Measurements from ENCODE around the gene TMEM151A. TPM values are rescaled to one million over a fixed set of nuclear protein-coding genes. Genes with fewer than 3 reads are reported as not detected.

The TMEM151A gene
- total RNA-seq, 2 donors from 2014 or later = 0.37 to 0.47 TPM

GRCh38 chr11:66282468-66283455, 8.9 kb upstream of the TMEM151A start:
- Histone ChIP-seq H3K27me3 (no peaks in the 10 kb centered on the region), H3K4me1 (peaks cover 2% of the 10 kb centered on the region), H3K36me3 (no peaks in the 10 kb centered on the region), H3K27ac (no peak overlapping the region), H3K4me3 (no peak overlapping the region), H3K9me3 (no peaks in the 10 kb centered on the region), H3K9ac (ENCODE audit: low read depth in 2 of 2, low read length in 2 of 2) (peak overlapping the region in 1 of 2 donors; percentile 26)
- peak; percentile 95 for TF ChIP-seq CTCF (IDR thresholded peaks at IDR 0.05)
- DNase-seq = peak; percentile 98
- intact Hi-C loops (cut with DNase I) = loop anchor here (2.0 kb wide), 1 partner anchor 60 kb away; no protein-coding TSS in a partner anchor

GRCh38 chr11:66283461-66284105, 8.1 kb upstream of the TMEM151A start:
- DNase-seq = no peak
- Histone ChIP-seq H3K4me3 (no peak overlapping the region), H3K27me3 (no peaks in the 10 kb centered on the region), H3K27ac (no peak overlapping the region), H3K9me3 (no peaks in the 10 kb centered on the region), H3K36me3 (no peaks in the 10 kb centered on the region), H3K9ac (ENCODE audit: low read depth in 2 of 2, low read length in 2 of 2) (no peak overlapping the region), H3K4me1 (peaks cover 6% of the 10 kb centered on the region)
- intact Hi-C loops (cut with DNase I) = loop anchor here (2.0 kb wide), 1 partner anchor 61 kb away; no protein-coding TSS in a partner anchor
- no peak for TF ChIP-seq CTCF (IDR thresholded peaks at IDR 0.05)

GRCh38 chr11:66284526-66285078, 7.1 kb upstream of the TMEM151A start:
- intact Hi-C loops (cut with DNase I) = no loop called here
- H3K9ac ChIP-seq (ENCODE audit: low read depth in 2 of 2, low read length in 2 of 2) = no peak overlapping the region
- H3K9me3 ChIP-seq = no peaks in the 10 kb centered on the region
- no peak overlapping the region for H3K4me3 ChIP-seq
- H3K4me1 ChIP-seq = peaks cover 6% of the 10 kb centered on the region
- H3K27ac ChIP-seq = no peak overlapping the region
- TF ChIP-seq CTCF (IDR thresholded peaks at IDR 0.05) = no peak
- DNase-seq = no peak
- no peaks in the 10 kb centered on the region for H3K27me3 ChIP-seq
- H3K36me3 ChIP-seq = no peaks in the 10 kb centered on the region

- Histone ChIP-seq H3K4me1 (peaks cover 6% of the 10 kb centered on the region), H3K27me3 (no peaks in the 10 kb centered on the region), H3K4me3 (no peak overlapping the region), H3K27ac (no peak overlapping the region), H3K9ac (ENCODE audit: low read depth in 2 of 2, low read length in 2 of 2) (no peak overlapping the region), H3K9me3 (no peaks in the 10 kb centered on the region), H3K36me3 (no peaks in the 10 kb centered on the region)
- intact Hi-C loops (cut with DNase I) = no loop called here
- no peak for TF ChIP-seq CTCF (IDR thresholded peaks at IDR 0.05)
- DNase-seq = no peak
These were observed 6.3 kb upstream of the TMEM151A start for GRCh38 chr11:66285250-66285947.

GRCh38 chr11:66286699-66287098, 5.0 kb upstream of the TMEM151A start:
- no peak for TF ChIP-seq CTCF (IDR thresholded peaks at IDR 0.05)
- no peaks in the 10 kb centered on the region for H3K36me3 ChIP-seq

More at GRCh38 chr11:66286699-66287098, 5.0 kb upstream of the TMEM151A start:
- Histone ChIP-seq H3K9ac (ENCODE audit: low read depth in 2 of 2, low read length in 2 of 2) (no peak overlapping the region), H3K9me3 (no peaks in the 10 kb centered on the region), H3K4me3 (no peak overlapping the region), H3K27me3 (peaks cover 6% of the 10 kb centered on the region), H3K4me1 (peaks cover 6% of the 10 kb centered on the region), H3K27ac (no peak overlapping the region)
- intact Hi-C loops (cut with DNase I) = no loop called here
- DNase-seq = no peak

All from colonic mucosa (tissue), 4 donors.